Stomach (tissue), 4 donors: Measurements from ENCODE around the gene PRR22.

Experiments used
- POLR2A ChIP-seq, 4 donors: fragments of 450-650 bp; IDR thresholded peaks; one replicate each; pipeline ENCODE4 v1.6.1; 2016; ENCODE audit warnings: antibody characterized with exemption in 4 of 4, control low read depth in 2 of 4, mild to moderate bottlenecking in 1 of 4, moderate library complexity in 1 of 4
- TF ChIP-seq, protein P1 (sequence below), 7 experiments: fragments of 450-650 bp in 4 of 7; fragments of 200-600 bp in 3 of 7; sonication (generic) in 3 of 7; IDR thresholded peaks; one replicate each; pipeline ENCODE4 v1.5.1; 2016 to 2019; ENCODE audit warnings: antibody characterized with exemption in 7 of 7, control low read depth in 2 of 7, mild to moderate bottlenecking in 1 of 7

DNA sequence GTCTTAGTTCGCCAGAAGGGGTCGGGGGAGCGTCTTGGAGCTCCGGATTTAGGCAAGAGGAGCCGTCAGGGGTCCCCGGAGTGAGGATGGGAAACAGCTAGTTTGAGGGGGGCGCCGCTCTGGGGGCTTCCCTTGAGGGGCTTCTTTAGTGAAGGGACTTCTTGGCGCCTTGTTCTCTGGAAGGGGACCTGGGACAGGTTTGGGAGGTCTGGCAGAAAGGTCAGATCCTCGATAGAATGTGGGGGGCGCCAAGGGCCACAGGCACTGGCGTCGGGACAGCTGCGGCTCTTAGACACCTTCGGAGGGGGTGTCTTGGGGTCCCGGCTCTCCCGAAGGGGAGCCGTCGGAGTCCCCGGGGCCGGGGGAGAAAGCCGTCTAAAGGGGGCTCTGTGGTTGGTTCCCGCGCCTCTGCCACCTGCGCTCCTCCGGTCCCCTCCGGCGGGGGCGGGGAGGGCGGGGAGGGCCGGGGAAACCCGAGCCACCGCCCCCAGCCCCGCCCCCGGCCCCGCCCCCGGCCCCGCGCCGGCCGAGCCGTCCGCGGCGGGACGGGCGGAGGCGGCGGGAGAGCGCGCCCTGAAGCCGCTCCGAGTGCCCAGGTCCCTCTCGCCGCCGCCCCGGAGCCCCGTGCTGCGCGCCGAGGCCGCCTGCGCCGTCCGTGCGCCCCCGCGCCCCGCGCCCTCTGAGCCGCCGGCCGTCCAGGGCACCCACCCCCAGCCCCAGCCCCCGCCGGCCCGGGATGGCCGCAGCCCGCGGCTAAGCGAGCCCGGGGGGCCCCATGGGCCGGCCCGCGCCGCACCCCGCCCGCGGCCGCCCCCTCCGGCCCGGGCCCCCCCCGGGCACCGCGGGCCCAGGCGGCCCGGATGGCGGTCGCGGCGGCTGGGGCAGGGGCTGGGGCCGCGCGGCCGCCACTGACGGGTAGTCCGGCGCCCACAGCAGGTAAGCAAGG lies 20.2 kb upstream of the PRR22 start, which contains the start of gene NRTN:
- TF ChIP-seq, protein P1, sequence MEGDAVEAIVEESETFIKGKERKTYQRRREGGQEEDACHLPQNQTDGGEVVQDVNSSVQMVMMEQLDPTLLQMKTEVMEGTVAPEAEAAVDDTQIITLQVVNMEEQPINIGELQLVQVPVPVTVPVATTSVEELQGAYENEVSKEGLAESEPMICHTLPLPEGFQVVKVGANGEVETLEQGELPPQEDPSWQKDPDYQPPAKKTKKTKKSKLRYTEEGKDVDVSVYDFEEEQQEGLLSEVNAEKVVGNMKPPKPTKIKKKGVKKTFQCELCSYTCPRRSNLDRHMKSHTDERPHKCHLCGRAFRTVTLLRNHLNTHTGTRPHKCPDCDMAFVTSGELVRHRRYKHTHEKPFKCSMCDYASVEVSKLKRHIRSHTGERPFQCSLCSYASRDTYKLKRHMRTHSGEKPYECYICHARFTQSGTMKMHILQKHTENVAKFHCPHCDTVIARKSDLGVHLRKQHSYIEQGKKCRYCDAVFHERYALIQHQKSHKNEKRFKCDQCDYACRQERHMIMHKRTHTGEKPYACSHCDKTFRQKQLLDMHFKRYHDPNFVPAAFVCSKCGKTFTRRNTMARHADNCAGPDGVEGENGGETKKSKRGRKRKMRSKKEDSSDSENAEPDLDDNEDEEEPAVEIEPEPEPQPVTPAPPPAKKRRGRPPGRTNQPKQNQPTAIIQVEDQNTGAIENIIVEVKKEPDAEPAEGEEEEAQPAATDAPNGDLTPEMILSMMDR (IDR thresholded peaks at IDR 0.05): no peak
- no peak for TF ChIP-seq POLR2A (IDR thresholded peaks at IDR 0.05)
